ENCODE results near the gene URM1. TPM values are rescaled to one million over a fixed set of nuclear protein-coding genes. Genes with fewer than 3 reads are reported as not detected.
A peak's percentile ranks its signal among the peaks of the same experiment; 100 is the strongest.

The URM1 gene
- total RNA-seq, 4 donors from 2014 or later: 30.2 to 37.6 (median 34.0) TPM

DNA sequence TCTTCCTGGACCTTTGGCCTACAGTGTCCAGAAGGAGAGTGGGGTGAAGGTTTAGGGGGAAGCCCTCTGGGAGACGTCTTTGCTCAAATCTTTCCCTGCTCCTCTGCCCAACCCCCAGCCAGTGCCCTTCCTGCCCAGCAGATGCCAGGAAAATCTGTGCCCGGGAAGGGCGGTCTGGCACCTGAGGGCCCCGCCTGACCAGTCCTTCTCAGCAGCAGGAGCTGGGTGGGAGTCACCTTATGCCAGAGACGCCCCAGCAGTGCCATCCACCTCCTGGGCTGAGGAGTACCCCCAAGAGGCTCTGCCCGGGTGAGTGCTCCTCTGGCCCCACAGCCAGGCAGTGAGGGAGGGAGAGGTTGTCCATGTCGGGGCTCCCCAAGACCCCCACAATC is 34.6 kb downstream of the URM1 start:
- no peaks in the 10 kb centered on the region for H3K27me3 ChIP-seq
- H3K9me3 ChIP-seq: no peaks in the 10 kb centered on the region
- H3K36me3 ChIP-seq: no peaks in the 10 kb centered on the region
- no peak overlapping the region for H3K27ac ChIP-seq
- H3K4me1 ChIP-seq: no peaks in the 10 kb centered on the region
- DNase-seq (ENCODE audit: low spot score in 2 of 2): no peak
- no peak overlapping the region for H3K4me3 ChIP-seq
- 70% methylated on average over 2 of the region's 7 CpGs for WGBS
- TF ChIP-seq, protein P1, sequence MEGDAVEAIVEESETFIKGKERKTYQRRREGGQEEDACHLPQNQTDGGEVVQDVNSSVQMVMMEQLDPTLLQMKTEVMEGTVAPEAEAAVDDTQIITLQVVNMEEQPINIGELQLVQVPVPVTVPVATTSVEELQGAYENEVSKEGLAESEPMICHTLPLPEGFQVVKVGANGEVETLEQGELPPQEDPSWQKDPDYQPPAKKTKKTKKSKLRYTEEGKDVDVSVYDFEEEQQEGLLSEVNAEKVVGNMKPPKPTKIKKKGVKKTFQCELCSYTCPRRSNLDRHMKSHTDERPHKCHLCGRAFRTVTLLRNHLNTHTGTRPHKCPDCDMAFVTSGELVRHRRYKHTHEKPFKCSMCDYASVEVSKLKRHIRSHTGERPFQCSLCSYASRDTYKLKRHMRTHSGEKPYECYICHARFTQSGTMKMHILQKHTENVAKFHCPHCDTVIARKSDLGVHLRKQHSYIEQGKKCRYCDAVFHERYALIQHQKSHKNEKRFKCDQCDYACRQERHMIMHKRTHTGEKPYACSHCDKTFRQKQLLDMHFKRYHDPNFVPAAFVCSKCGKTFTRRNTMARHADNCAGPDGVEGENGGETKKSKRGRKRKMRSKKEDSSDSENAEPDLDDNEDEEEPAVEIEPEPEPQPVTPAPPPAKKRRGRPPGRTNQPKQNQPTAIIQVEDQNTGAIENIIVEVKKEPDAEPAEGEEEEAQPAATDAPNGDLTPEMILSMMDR (IDR thresholded peaks at IDR 0.05): no peak
- TF ChIP-seq POLR2AphosphoS5 (IDR thresholded peaks at IDR 0.05): no peak
- no peak for TF ChIP-seq POLR2A (IDR thresholded peaks at IDR 0.05)
- TF ChIP-seq EP300 (IDR thresholded peaks at IDR 0.05): no peak

DNA sequence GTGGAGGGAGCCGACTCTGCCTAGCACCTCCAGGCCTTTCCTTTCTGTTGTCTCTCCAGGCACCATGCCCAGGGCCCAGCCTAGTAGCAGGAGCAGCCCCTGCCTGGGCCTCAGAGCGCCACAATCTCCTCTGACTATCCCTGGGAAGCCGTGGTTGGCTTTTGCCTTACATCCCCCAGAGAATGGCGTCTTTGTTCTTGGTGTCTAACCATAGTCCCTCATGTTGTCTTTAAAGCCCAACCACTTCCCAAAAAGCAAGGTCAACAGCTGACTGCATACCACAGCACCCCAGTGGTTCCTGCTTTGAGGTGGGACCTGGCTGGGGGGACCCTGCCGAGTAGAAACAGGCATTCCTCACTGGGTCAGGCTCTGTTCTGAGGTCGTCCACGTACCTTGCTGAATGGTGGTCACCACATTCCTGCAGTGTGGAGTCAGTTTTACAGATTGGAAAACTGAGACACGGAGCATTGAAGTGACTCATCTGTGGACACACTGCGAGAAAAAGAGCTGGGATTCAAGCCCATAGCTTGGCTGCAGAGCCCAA is 35.7 kb downstream of the URM1 start:
- Histone ChIP-seq H3K27ac (no peak overlapping the region), H3K36me3 (no peaks in the 10 kb centered on the region), H3K4me3 (no peak overlapping the region), H3K4me1 (no peaks in the 10 kb centered on the region), H3K9me3 (no peaks in the 10 kb centered on the region), H3K27me3 (no peaks in the 10 kb centered on the region)
- TF ChIP-seq, protein P1 (IDR thresholded peaks at IDR 0.05): no peak
- TF ChIP-seq EP300 (IDR thresholded peaks at IDR 0.05): no peak
- TF ChIP-seq POLR2A (IDR thresholded peaks at IDR 0.05): no peak
- no peak for TF ChIP-seq POLR2AphosphoS5 (IDR thresholded peaks at IDR 0.05)
- WGBS: 82% methylated on average over 9 of the region's 9 CpGs
- no peak for DNase-seq (ENCODE audit: low spot score in 2 of 2)

DNA sequence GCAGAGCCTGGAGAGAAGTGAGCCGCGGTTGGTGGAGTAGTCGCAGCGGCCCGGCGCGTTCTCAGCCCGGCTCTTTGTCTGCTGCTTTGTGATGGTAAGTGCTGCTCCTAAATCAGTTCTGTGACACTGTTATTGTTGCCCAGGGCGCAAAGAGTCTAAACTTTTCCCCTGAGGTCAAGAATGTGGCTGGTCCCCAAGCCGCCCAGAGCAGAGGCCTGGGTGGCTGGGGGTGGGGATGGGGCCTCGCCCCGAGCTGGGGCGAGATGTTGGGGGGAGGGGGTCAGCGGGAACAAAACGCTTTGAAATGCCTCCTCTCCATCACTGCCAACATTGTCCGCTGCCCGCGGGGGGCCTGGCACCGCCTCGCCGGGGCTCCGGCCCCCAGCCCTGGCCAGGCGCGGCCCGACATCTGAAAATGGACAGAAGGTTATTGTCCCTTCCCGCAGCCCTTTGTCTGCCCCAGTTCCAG is 37.8 kb downstream of the URM1 start:
- 52% methylated on average over 12 of the region's 26 CpGs for WGBS
- DNase-seq (ENCODE audit: low spot score in 2 of 2): no peak
- TF ChIP-seq, protein P1 (IDR thresholded peaks at IDR 0.05): no peak
- TF ChIP-seq POLR2A (IDR thresholded peaks at IDR 0.05) (no peak), POLR2AphosphoS5 (IDR thresholded peaks at IDR 0.05) (no peak), EP300 (IDR thresholded peaks at IDR 0.05) (no peak)
- Histone ChIP-seq H3K27me3 (peaks cover 8% of the 10 kb centered on the region), H3K27ac (no peak overlapping the region), H3K36me3 (no peaks in the 10 kb centered on the region), H3K4me3 (no peak overlapping the region), H3K9me3 (no peaks in the 10 kb centered on the region), H3K4me1 (no peaks in the 10 kb centered on the region)

GRCh38 chr9:128409450-128409849 is 38.3 kb downstream of the URM1 start:
- Histone ChIP-seq H3K4me1 (no peaks in the 10 kb centered on the region), H3K9me3 (no peaks in the 10 kb centered on the region), H3K27ac (no peak overlapping the region), H3K36me3 (no peaks in the 10 kb centered on the region), H3K27me3 (peaks cover 11% of the 10 kb centered on the region), H3K4me3 (no peak overlapping the region)
- DNase-seq (ENCODE audit: low spot score in 2 of 2): no peak
- TF ChIP-seq POLR2AphosphoS5 (IDR thresholded peaks at IDR 0.05) (no peak), EP300 (IDR thresholded peaks at IDR 0.05) (no peak), POLR2A (IDR thresholded peaks at IDR 0.05) (no peak)
- TF ChIP-seq, protein P1 (IDR thresholded peaks at IDR 0.05): no peak
- 50% methylated on average over 4 of the region's 8 CpGs for WGBS

DNA sequence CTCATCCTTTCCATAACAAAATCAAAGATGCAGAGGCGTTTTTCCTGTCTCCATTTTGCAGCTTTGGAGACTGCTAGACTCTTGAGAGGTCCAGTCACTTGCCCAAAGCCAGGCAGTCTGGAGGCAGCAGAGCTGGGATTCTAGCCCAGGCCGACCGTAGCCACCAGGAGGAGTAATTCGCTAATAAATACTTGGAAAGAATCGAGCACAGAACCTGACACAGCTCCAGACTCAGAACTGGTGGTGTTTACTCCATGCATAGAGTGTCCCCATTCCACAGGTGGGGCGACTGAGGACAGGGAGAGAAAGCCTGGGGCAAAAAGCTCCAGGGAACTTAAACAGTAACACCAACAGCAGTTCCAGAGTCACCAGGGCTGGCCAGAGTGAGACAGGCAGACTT is 38.8 kb downstream of the URM1 start:
- Histone ChIP-seq H3K36me3 (no peaks in the 10 kb centered on the region), H3K4me1 (no peaks in the 10 kb centered on the region), H3K27me3 (peaks cover 11% of the 10 kb centered on the region), H3K4me3 (no peak overlapping the region), H3K27ac (no peak overlapping the region), H3K9me3 (no peaks in the 10 kb centered on the region)
- DNase-seq (ENCODE audit: low spot score in 2 of 2): no peak
- TF ChIP-seq POLR2AphosphoS5 (IDR thresholded peaks at IDR 0.05): no peak
- TF ChIP-seq, protein P1 (IDR thresholded peaks at IDR 0.05): peak in 1 of 2 donors; percentile 10
- 27% methylated on average over 6 of the region's 6 CpGs for WGBS
